ENCODE data around the gene TCHHL1.

Gene TCHHL1

DNA sequence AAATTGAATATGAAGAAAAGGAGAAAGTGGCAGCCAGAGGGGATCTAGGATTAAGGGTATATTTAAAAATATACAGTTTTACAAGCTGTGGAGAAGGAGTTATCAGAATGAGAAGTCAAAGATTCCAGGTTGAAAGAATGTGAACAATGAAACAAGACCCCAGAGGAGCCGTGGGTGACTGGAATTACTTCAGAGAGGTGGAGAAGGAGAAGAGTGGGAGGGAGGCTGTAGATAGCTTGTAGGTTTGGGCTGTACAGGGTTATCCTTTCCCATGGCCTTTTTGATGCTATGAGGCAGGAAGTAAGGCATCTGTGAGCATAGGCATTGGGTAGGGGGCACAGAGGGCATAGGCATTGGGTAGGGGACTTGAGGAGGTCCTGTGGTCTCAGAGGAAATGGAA, 46.8 kb downstream of the TCHHL1 start:
- Histone ChIP-seq H3K36me3 (ENCODE audit: insufficient read depth, low read length) (no peaks in the 10 kb centered on the region), H3K9me3 (ENCODE audit: low read length) (no peaks in the 10 kb centered on the region), H3K9me2 (ENCODE audit: low read depth, low read length) (no peaks in the 10 kb centered on the region), H3K4me1 (ENCODE audit: insufficient read depth, low read length, severe bottlenecking) (peaks cover 10% of the 10 kb centered on the region), H3K27ac (ENCODE audit: low read depth, low read length, poor library complexity, severe bottlenecking) (no peak overlapping the region), H3K27me3 (ENCODE audit: insufficient read depth, low read length) (no peaks in the 10 kb centered on the region), H3K79me2 (ENCODE audit: insufficient read depth, low read length) (no peaks in the 10 kb centered on the region), H3K4me3 (ENCODE audit: low read depth, low read length, poor library complexity, severe bottlenecking) (no peak overlapping the region), H3K9ac (ENCODE audit: low read length) (no peak overlapping the region), H4K20me1 (ENCODE audit: insufficient read depth, low read length) (no peaks in the 10 kb centered on the region), H3K4me2 (ENCODE audit: low read length) (no peak overlapping the region), H3F3A (ENCODE audit: insufficient read depth, low read length) (no peaks in the 10 kb centered on the region), H2AFZ (ENCODE audit: low read length) (no peak overlapping the region)
- TF ChIP-seq, protein P1, sequence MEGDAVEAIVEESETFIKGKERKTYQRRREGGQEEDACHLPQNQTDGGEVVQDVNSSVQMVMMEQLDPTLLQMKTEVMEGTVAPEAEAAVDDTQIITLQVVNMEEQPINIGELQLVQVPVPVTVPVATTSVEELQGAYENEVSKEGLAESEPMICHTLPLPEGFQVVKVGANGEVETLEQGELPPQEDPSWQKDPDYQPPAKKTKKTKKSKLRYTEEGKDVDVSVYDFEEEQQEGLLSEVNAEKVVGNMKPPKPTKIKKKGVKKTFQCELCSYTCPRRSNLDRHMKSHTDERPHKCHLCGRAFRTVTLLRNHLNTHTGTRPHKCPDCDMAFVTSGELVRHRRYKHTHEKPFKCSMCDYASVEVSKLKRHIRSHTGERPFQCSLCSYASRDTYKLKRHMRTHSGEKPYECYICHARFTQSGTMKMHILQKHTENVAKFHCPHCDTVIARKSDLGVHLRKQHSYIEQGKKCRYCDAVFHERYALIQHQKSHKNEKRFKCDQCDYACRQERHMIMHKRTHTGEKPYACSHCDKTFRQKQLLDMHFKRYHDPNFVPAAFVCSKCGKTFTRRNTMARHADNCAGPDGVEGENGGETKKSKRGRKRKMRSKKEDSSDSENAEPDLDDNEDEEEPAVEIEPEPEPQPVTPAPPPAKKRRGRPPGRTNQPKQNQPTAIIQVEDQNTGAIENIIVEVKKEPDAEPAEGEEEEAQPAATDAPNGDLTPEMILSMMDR (IDR thresholded peaks at IDR 0.05; ENCODE audit: low read length) = no peak
- no peak for TF ChIP-seq EZH2 (IDR thresholded peaks at IDR 0.05; ENCODE audit: borderline replicate concordance, low read length)

DNA sequence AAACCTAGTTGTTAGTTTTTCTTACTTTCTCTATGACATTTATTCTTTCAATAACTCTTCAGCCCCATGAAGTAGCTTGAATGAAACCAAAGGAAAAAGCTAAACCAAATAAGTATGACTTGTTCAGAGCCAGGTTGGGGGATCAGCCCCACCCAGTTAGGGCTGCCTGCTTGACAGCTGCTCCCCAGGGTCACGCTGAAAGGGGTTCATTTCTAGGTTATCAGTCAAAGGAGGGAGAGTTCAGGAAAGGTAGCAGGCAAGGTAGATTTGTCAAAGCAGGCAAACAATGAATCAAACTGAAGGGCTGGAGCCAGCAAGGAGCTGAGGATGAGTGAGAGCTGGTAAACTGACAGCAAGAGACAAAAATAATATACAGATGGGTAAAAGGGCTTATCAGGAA, 49.0 kb downstream of the TCHHL1 start:
- no peak overlapping the region for H2AFZ ChIP-seq (ENCODE audit: low read length)
- H4K20me1 ChIP-seq (ENCODE audit: insufficient read depth, low read length) = no peaks in the 10 kb centered on the region
- TF ChIP-seq, protein P1 (IDR thresholded peaks at IDR 0.05; ENCODE audit: low read length) = no peak
- no peak for TF ChIP-seq EZH2 (IDR thresholded peaks at IDR 0.05; ENCODE audit: borderline replicate concordance, low read length)
- H3K9me2 ChIP-seq (ENCODE audit: low read depth, low read length) = no peaks in the 10 kb centered on the region
- no peak overlapping the region for H3K9ac ChIP-seq (ENCODE audit: low read length)
- no peaks in the 10 kb centered on the region for H3K27me3 ChIP-seq (ENCODE audit: insufficient read depth, low read length)
- no peaks in the 10 kb centered on the region for H3K9me3 ChIP-seq (ENCODE audit: low read length)
- no peak overlapping the region for H3K4me2 ChIP-seq (ENCODE audit: low read length)
- H3K79me2 ChIP-seq (ENCODE audit: insufficient read depth, low read length) = no peaks in the 10 kb centered on the region
- peaks cover 31% of the 10 kb centered on the region for H3K4me1 ChIP-seq (ENCODE audit: insufficient read depth, low read length, severe bottlenecking)
- no peak overlapping the region for H3K27ac ChIP-seq (ENCODE audit: low read depth, low read length, poor library complexity, severe bottlenecking)
- H3K4me3 ChIP-seq (ENCODE audit: low read depth, low read length, poor library complexity, severe bottlenecking) = no peak overlapping the region
- no peaks in the 10 kb centered on the region for H3F3A ChIP-seq (ENCODE audit: insufficient read depth, low read length)
- no peaks in the 10 kb centered on the region for H3K36me3 ChIP-seq (ENCODE audit: insufficient read depth, low read length)

DNA sequence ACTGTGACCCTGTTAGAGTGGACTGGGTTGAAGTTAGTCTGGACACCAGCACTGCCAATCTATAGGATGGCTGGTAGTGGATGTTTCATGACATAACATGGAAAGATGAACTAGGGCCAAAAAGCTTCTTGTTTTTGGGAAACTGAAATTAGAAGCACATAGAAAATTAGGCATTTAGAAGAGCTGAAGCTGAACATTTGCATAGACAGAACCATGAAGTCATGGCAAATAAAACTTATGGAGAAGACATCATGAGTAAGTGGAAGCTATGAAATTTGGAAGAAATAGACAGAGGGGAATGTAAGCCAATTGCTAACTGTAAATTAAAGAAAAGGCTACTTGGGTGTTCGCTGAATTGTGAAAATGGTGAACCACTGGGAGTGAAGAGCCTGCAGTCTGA, 49.4 kb downstream of the TCHHL1 start:
- no peak overlapping the region for H3K4me3 ChIP-seq (ENCODE audit: low read depth, low read length, poor library complexity, severe bottlenecking)
- H3K4me2 ChIP-seq (ENCODE audit: low read length) = no peak overlapping the region
- no peak overlapping the region for H3K9ac ChIP-seq (ENCODE audit: low read length)
- no peaks in the 10 kb centered on the region for H3K36me3 ChIP-seq (ENCODE audit: insufficient read depth, low read length)
- no peak overlapping the region for H2AFZ ChIP-seq (ENCODE audit: low read length)
- H4K20me1 ChIP-seq (ENCODE audit: insufficient read depth, low read length) = no peaks in the 10 kb centered on the region
- no peaks in the 10 kb centered on the region for H3K27me3 ChIP-seq (ENCODE audit: insufficient read depth, low read length)
- no peak overlapping the region for H3K27ac ChIP-seq (ENCODE audit: low read depth, low read length, poor library complexity, severe bottlenecking)
- H3K4me1 ChIP-seq (ENCODE audit: insufficient read depth, low read length, severe bottlenecking) = peaks cover 35% of the 10 kb centered on the region
- no peaks in the 10 kb centered on the region for H3K9me3 ChIP-seq (ENCODE audit: low read length)
- no peaks in the 10 kb centered on the region for H3K9me2 ChIP-seq (ENCODE audit: low read depth, low read length)
- no peaks in the 10 kb centered on the region for H3K79me2 ChIP-seq (ENCODE audit: insufficient read depth, low read length)
- no peaks in the 10 kb centered on the region for H3F3A ChIP-seq (ENCODE audit: insufficient read depth, low read length)
- no peak for TF ChIP-seq EZH2 (IDR thresholded peaks at IDR 0.05; ENCODE audit: borderline replicate concordance, low read length)
- TF ChIP-seq, protein P1 (IDR thresholded peaks at IDR 0.05; ENCODE audit: low read length) = no peak

All from OCI-LY1 (cell line).